NB4 (cell line): ENCODE data around the gene FBXL17.

Experiments used
- DNase-seq: peaks from one replicate; pipeline ENCODE4 v3.0.0; 2010; ENCODE audit warnings: low read depth
- H3K4me3 ChIP-seq: one replicate; pipeline ENCODE4 v1.5.1; 2011; ENCODE audit warnings: mild to moderate bottlenecking, low read depth, low read length, moderate library complexity
- CTCF ChIP-seq: IDR thresholded peaks from one replicate; pipeline ENCODE4 v1.5.1; 2012; ENCODE audit warnings: low read depth, low read length
- MAX ChIP-seq: IDR thresholded peaks from 2 replicates; pipeline ENCODE4 v1.6.1; 2011; ENCODE audit warnings: low read depth, low read length
- MYC ChIP-seq: IDR thresholded peaks from 2 replicates; pipeline ENCODE4 v1.6.1; 2011; ENCODE audit warnings: low read depth, low read length
- POLR2A ChIP-seq: IDR thresholded peaks from 2 replicates; pipeline ENCODE4 v1.6.1; 2011; ENCODE audit warnings: mild to moderate bottlenecking; ENCODE audit not compliant: insufficient read length; ENCODE audit errors: extremely low read depth

The FBXL17 gene

GRCh38 chr5:108104448-108104847, 277.4 kb downstream of the FBXL17 start:
- no peak overlapping the region for H3K4me3 ChIP-seq
- DNase-seq, result no peak
- TF ChIP-seq MAX (no peak), POLR2A (no peak), CTCF (no peak), MYC (no peak)

- TF ChIP-seq MAX, result no peak
- TF ChIP-seq POLR2A, result no peak
- no peak for TF ChIP-seq MYC
- TF ChIP-seq CTCF, result no peak
- no peak overlapping the region for H3K4me3 ChIP-seq
- DNase-seq, result no peak
Observed at GRCh38 chr5:108102463-108102862, 279.4 kb downstream of the FBXL17 start.

GRCh38 chr5:108101821-108102220, 280.1 kb downstream of the FBXL17 start:
- TF ChIP-seq POLR2A (no peak), CTCF (no peak), MAX (no peak), MYC (no peak)
- no peak for DNase-seq

GRCh38 chr5:108101130-108101529, 280.8 kb downstream of the FBXL17 start:
- no peak for DNase-seq
- no peak overlapping the region for H3K4me3 ChIP-seq
- no peak for TF ChIP-seq MYC
- TF ChIP-seq MAX, result no peak
- TF ChIP-seq POLR2A, result no peak
- TF ChIP-seq CTCF, result no peak

More at GRCh38 chr5:108101821-108102220, 280.1 kb downstream of the FBXL17 start:
- H3K4me3 ChIP-seq, result no peak overlapping the region

GRCh38 chr5:108094800-108095199, 287.1 kb downstream of the FBXL17 start:
- no peak for DNase-seq
- TF ChIP-seq MAX (no peak), POLR2A (no peak), MYC (no peak), CTCF (no peak)

GRCh38 chr5:108093186-108093585, 288.7 kb downstream of the FBXL17 start:
- TF ChIP-seq MAX, result no peak
- no peak for TF ChIP-seq POLR2A
- peak; percentile 24 for TF ChIP-seq CTCF
- no peak for TF ChIP-seq MYC
- peak; percentile 19 for DNase-seq
- H3K4me3 ChIP-seq, result no peak overlapping the region

More at GRCh38 chr5:108094800-108095199, 287.1 kb downstream of the FBXL17 start:
- H3K4me3 ChIP-seq, result no peak overlapping the region
